DND-41 (cell line): ENCODE measurements around the gene COA8.

Experiments used
- CTCF ChIP-seq: IDR thresholded peaks from 2 replicates; pipeline ENCODE4 v1.5.1; 2012; ENCODE audit warnings: borderline replicate concordance, low read length, moderate library complexity, mild to moderate bottlenecking; ENCODE audit not compliant: poor library complexity, severe bottlenecking; ENCODE audit errors: extremely low read depth
- EZH2 ChIP-seq: IDR thresholded peaks from 3 replicates; pipeline ENCODE4 v1.6.1; 2012; ENCODE audit warnings: borderline replicate concordance, low read depth, mild to moderate bottlenecking, moderate library complexity, low read length, inconsistent platforms; ENCODE audit not compliant: severe bottlenecking

GRCh38 chr14:103528146-103528586, 34.6 kb upstream of the COA8 start:
- TF ChIP-seq CTCF (no peak), EZH2 (no peak)
